Stimulated activated CD4-positive, alpha-beta T cell treated with anti-CD3 and anti-CD28 coated beads, Interleukin-2, amount 100 ng/mL, for 4 hours (primary cell): Measurements from ENCODE around the gene HDGFL1.

Experiments used
- DNase-seq: peaks from one replicate; pipeline ENCODE4 v3.0.0-alpha.2; 2020; ENCODE audit warnings: low read depth

Gene HDGFL1

GRCh38 chr6:22569281-22570184 is at the start of gene HDGFL1:
Gene HDGFL1 (plus strand): TSS chr6:22569566. CDS start chr6:22569576, 10 bp downstream.
- DNase-seq, result no peak

DNA sequence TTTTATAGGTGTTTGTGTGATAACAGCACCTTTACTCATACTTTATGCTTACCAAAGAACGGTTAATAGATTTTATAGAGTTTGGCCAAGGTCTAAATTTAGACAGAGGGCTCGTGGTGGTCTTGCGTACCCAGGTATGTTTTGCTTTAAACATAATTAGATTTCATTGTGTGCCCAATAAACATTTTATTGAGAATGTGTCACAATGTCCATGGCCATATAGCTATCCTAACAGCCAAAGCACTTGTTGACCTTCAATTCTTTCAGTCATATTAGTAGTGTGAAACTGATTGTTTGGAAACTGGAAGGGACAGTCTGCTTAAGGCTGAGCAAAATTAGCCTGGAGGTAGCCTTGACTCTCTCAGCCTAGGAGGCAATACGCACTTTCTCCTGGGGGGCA is 48.3 kb upstream of the HDGFL1 start:
- DNase-seq, result no peak

- no peak for DNase-seq
These were observed 42.6 kb upstream of the HDGFL1 start for GRCh38 chr6:22526736-22527135.

GRCh38 chr6:22529866-22530265 is 39.5 kb upstream of the HDGFL1 start:
- DNase-seq, result no peak

DNA sequence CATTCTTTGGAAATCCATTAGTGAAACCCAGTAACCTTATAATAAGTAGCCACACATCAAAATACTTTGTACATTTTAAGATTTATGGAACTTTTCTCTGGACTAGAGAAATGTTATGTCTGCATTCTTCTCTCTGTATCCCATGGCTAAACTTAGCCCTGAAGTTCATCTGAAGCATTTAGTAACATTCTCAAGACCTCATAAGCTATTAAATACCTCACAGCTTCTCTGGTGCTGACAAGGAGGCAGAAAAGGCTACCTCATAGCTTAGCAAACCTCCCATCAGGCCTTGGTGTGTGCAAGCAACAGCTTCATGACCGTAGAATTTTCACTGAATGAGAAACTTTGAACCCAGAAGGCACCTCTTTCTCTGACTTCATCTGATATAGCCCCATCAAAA is 38.9 kb upstream of the HDGFL1 start:
- no peak for DNase-seq

DNA sequence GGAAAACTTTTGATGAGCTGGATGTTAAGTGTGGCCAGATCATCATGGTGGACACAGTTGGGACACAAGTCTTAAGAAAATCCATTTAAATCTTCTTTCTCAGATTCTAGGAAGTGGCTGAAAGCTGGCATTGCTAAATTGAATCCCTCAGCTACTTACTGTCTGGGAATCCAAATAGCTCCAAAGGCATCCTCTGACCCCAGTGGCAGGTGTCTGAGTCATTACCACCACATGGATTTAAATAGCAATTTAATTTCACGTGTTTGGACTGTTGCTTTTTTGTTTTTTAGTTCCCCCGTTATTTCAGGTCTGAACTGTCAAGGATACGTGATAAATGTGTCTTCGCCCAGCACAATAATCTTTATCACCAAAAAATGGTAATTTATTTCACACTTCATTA is 33.2 kb upstream of the HDGFL1 start:
- DNase-seq, result no peak

DNA sequence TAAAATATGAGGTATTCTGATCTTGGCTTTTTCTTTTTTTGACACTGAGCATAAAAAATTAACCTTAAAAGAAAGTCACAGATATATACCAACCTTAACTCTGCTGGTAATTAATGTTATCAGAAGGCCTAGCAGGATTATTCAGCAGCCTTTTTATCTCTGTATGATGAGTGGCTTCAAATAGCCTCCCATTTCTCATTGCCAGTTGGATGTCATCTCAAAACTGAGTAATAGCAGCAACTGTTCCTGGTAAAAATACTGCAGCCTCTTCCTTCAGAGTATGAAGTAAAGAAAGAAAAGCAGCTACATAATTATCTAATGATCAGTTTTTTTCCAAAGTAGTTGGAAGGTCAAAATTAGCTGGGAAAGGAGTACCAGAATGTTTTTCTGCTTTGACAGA is 24.9 kb upstream of the HDGFL1 start:
- no peak for DNase-seq

DNA sequence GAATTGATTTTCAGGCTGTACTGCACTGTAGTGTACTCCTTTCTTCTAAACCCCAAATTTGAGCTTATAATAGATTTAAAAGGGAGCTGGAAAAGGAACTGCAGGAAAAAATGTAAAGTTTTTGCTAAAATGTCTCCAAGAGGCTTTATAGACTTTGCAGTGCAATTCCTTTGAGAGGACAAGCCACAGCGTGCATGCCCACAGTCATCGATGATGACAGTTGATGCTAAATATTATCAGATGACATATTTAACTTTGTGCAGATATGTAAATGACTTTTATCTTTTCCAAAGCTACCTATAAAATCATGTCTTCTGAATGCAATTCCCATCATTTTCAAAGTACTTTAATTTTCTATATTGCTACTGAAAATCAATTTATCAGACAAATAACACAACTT is 24.3 kb upstream of the HDGFL1 start:
- DNase-seq, result no peak

GRCh38 chr6:22546236-22546635 is 23.1 kb upstream of the HDGFL1 start:
- DNase-seq, result no peak

GRCh38 chr6:22550971-22551670 is 18.2 kb upstream of the HDGFL1 start:
- DNase-seq, result no peak

GRCh38 chr6:22556266-22556665 is 13.1 kb upstream of the HDGFL1 start:
- no peak for DNase-seq

GRCh38 chr6:22557007-22557406 is 12.4 kb upstream of the HDGFL1 start:
- no peak for DNase-seq

- DNase-seq, result no peak
These were observed 11.0 kb upstream of the HDGFL1 start for GRCh38 chr6:22558288-22558882.

GRCh38 chr6:22568854-22569253 is 512 bp upstream of the HDGFL1 start:
- no peak for DNase-seq

DNA sequence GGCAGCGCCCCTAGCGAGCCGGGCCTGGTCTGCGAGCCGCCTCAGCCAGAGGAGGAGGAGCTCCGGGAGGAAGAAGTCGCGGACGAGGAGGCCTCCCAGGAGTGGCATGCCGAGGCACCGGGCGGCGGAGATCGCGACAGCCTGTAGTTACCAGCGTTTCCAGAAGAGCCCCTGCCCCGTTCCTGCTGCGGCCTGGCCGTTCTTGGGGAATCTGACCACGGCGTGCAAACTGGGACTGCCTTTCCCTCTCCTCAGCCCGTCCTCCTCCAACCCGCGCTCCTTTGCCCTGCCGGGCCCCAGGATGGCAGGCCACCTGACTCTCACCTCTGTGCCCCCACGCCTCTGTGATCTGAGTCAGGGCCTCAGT is 802 bp downstream of the HDGFL1 start:
- no peak for DNase-seq

DNA sequence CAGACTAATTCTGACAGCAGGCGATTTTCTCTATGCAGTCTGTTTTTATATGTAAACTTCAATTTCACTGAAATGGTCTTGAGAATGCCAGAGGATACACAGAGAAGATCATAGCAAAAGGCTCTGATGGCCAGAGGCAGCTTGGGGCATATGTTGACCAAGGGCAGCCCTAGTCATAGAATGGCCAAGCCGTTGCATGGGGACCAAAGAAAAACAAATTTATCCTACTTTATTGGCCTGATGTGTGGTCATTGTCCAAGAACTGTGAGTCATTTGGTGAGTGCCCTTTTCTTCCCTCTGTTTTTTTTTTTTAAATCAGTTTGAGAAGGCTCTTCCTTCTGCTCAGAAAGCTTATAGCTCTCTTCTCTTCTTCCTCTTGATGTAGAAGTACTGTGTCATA is 5.8 kb downstream of the HDGFL1 start:
- no peak for DNase-seq

DNA sequence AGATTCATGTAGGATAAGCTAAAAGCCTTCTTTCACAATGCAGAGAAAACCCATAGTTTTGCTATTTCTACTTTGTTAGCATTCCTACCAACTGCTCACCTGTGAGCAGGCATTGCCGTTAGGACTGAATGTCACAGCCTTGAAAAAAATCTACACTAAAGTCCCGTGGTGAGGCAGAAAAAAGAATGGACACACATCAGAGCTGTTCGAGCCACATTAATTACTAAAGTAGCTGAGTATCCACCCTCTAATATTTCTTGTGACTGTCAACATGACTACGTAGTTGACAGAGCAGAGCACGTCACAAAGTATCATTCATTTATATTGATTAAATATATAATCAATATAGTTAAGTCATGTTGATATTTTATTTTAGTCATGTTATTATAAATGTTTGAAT is 10.1 kb downstream of the HDGFL1 start:
- no peak for DNase-seq

DNA sequence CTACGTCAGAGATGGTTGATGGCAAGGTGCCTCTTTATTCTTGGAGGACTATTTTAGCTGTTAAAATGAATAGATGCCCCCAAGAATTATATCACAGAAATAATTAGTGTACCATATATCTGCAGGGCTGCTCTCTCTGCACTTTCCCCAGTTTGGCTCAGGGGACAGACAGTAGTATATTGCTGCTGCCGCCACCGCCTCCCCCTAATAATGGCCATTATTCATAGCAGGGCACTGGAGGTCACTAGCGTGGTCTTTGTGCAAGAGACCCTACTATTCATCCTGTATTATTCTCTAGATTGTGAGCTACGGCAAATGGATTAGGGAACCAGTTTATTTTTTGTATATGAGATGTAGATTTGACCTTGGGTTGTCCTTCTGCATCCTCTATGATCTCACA is 11.0 kb downstream of the HDGFL1 start:
- DNase-seq, result no peak

DNA sequence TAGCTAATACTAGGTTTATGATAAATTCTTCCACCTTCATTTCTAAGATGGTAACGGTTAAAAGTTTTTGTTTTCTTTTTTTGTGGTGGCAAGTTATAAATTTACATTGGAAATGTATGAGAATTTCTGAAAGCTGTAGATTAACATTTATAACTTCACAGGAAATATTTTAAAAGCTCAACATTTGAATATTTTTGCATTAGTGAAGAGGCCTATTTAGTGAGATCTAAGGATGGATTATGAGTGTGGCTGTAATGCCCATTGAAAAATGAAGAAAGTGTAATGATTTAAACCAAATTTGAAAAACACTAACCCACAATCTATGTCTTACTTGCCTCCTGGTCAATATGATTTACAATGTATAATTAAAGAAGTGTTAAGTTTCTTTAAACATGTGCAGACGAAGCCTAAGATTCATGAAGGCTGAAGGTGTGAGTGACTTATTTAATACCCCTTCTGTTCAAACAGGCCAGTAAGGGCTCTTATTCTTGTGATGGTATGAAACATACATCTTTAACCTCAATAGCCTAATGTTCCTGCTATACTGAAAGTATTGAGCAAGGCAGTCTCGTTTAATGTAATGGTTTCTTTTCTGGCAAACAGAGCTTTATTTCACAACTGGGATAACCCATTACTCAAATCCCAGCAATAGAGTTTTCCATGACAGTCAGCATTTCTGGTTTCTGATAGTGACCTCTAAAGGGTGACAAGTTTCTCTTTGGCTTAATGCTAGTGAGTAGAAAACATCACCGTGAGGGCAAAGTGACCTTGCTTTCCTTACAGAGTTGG is 13.2 kb downstream of the HDGFL1 start:
- DNase-seq, result no peak

DNA sequence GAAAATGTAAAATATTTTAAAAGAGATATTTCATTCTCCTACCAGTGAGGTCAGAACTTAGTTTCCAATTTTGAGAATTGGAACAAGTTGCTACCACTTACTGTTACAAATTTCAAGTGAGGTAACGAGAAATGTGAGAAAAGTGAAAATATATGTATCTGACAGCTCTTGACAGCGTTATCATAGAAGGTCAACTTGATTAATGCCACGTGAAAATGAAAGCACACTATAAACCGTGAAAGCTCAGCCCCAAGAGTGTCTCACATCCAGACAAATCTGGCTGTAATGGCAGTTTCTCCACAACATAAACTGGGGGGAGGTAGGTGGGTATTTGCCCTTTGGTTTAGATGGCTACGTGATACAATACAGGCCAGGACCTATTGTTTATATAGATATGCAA is 13.9 kb downstream of the HDGFL1 start:
- no peak for DNase-seq

GRCh38 chr6:22583927-22584326 is 14.6 kb downstream of the HDGFL1 start:
- no peak for DNase-seq

GRCh38 chr6:22589118-22589517 is 19.8 kb downstream of the HDGFL1 start:
- DNase-seq, result no peak
